GM12892 (cell line): ENCODE measurements around the gene DLG4.

Experiments
- POLR2A ChIP-seq: IDR thresholded peaks from 2 replicates; pipeline ENCODE4 v1.6.1; 2011; ENCODE audit warnings: low read depth, low read length, control low read depth
- POLR2AphosphoS5 ChIP-seq: IDR thresholded peaks from 2 replicates; pipeline ENCODE4 v1.6.1; 2011; ENCODE audit warnings: low read depth, low read length, control low read depth

GRCh38 chr17:7215652-7216180 lies 3.9 kb downstream of the DLG4 start:
- TF ChIP-seq POLR2A (no peak), POLR2AphosphoS5 (no peak)
